PC-3 (cell line): ENCODE results near the gene DELE1. TPM values are rescaled to one million over a fixed set of nuclear protein-coding genes. Genes with fewer than 3 reads are reported as not detected.
A peak's percentile ranks its signal among the peaks of the same experiment; 100 is the strongest.

Experiments used
- ATAC-seq: fragments of 200-7000 bp; cut with Tn5 transposase; 2 replicates; pipeline ENCODE4 v1.9.1; 2020; ENCODE audit warnings: mild to moderate bottlenecking, moderate library complexity
- BruUV-seq: library from RNA; stranded (reverse); fragments of 400-500 nt; replicated peaks from 2 replicates; lab custom pipeline; 2021; lab: Mats Ljungman, UMichigan
- CTCF ChIA-PET: fragments of 300-600 bp; sonication (Branson Sonifier 250); formaldehyde crosslinking; loops from one replicate; lab custom pipeline; 2022; ENCODE audit warnings: antibody characterized with exemption; lab: Charles Lee
- POLR2A ChIA-PET: fragments of 300-600 bp; sonication (Branson Sonifier 250); formaldehyde crosslinking; loops from one replicate; lab custom pipeline; 2022; ENCODE audit warnings: antibody characterized with exemption; ENCODE audit not compliant: unreplicated experiment; lab: Charles Lee
- DNase-seq: peaks from one replicate; pipeline ENCODE4 v3.0.0-alpha.2; 2015
- H2AFZ ChIP-seq: fragments of 300-600 bp; sonication (generic); 2 replicates; pipeline ENCODE4 v1.6.0; 2016; ENCODE audit warnings: antibody characterized with exemption, low read length
- H3F3A ChIP-seq: fragments of 300-600 bp; sonication (generic); one replicate; pipeline ENCODE4 v1.6.0; 2017; ENCODE audit warnings: antibody characterized with exemption, low read length, control low read depth, mild to moderate bottlenecking; ENCODE audit not compliant: unreplicated experiment
- H3K27ac ChIP-seq: fragments of 300-600 bp; sonication (generic); 2 replicates; pipeline ENCODE4 v1.5.1; 2016; ENCODE audit warnings: mild to moderate bottlenecking, low read length
- H3K27me3 ChIP-seq: fragments of 300-600 bp; sonication (generic); 2 replicates; pipeline ENCODE4 v1.6.1; 2016; ENCODE audit warnings: low read length, mixed read lengths
- H3K36me3 ChIP-seq: fragments of 300-600 bp; sonication (generic); 2 replicates; pipeline ENCODE4 v1.6.1; 2016; ENCODE audit warnings: low read depth, mixed run types, low read length, mixed read lengths
- H3K4me1 ChIP-seq: fragments of 300-600 bp; sonication (generic); 2 replicates; pipeline ENCODE4 v1.5.1; 2016; ENCODE audit warnings: low read length; ENCODE audit not compliant: insufficient read depth
- H3K4me2 ChIP-seq: fragments of 300-600 bp; sonication (generic); 2 replicates; pipeline ENCODE4 v1.6.0; 2016; ENCODE audit warnings: low read length
- H3K4me3 ChIP-seq: fragments of 300-600 bp; sonication (generic); 2 replicates; pipeline ENCODE4 v1.5.1; 2016; ENCODE audit warnings: mild to moderate bottlenecking, low read length, mixed read lengths
- H3K79me2 ChIP-seq: fragments of 300-600 bp; sonication (generic); 2 replicates; pipeline ENCODE4 v1.6.1; 2017; ENCODE audit warnings: low read length, mixed read lengths
- H3K9ac ChIP-seq: fragments of 300-600 bp; sonication (generic); 2 replicates; pipeline ENCODE4 v1.6.0; 2016; ENCODE audit warnings: mild to moderate bottlenecking, low read length
- H3K9me2 ChIP-seq: fragments of 300-600 bp; sonication (generic); replicated peaks from 2 replicates; pipeline ENCODE4 v1.6.1; 2016; ENCODE audit warnings: mixed run types, low read length, mixed read lengths
- H3K9me3 ChIP-seq: fragments of 300-600 bp; sonication (generic); 2 replicates; pipeline ENCODE4 v1.6.1; 2016; ENCODE audit warnings: low read length, mixed read lengths
- H4K20me1 ChIP-seq: fragments of 300-600 bp; sonication (generic); 2 replicates; pipeline ENCODE4 v1.6.1; 2016; ENCODE audit warnings: low read length, mixed read lengths
- CTCF ChIP-seq: fragments of 300-600 bp; sonication (generic); conservative IDR thresholded peaks from 2 replicates; pipeline ENCODE4 v1.5.1; 2017; ENCODE audit warnings: antibody characterized with exemption, low read depth, mild to moderate bottlenecking, low read length
- EZH2 ChIP-seq: fragments of 300-600 bp; sonication (generic); IDR thresholded peaks from one replicate; pipeline ENCODE4 v1.6.1; 2017; ENCODE audit warnings: antibody characterized with exemption, mild to moderate bottlenecking, low read length; ENCODE audit not compliant: unreplicated experiment
- EZH2phosphoT487 ChIP-seq: fragments of 300-600 bp; sonication (generic); IDR thresholded peaks from 2 replicates; pipeline ENCODE4 v1.6.1; 2018; ENCODE audit warnings: mild to moderate bottlenecking, antibody characterized with exemption, low read length, borderline replicate concordance
- intact Hi-C: fragments of 100-400 bp; cut with micrococcal nuclease; formaldehyde crosslinking; loops from 2 replicates; pipeline ENCODE4 v1.9.0; 2023
- total RNA-seq: library from RNA; depleted of rRNA; stranded (reverse); fragments of >200 nt; gene quantifications from 2 replicates; pipeline ENCODE4 v1.2.3, GENCODE V29; 2014

Gene DELE1
- total RNA-seq, 1 experiment from 2014 or later = 46.6 TPM

- ChIA-PET CTCF (interaction anchor here (0.5 to 2.2 kb wide), 6 partner anchors 33 to 241 kb away, joined by 3 to 11 read pairs (median 6); no protein-coding TSS in a partner anchor), POLR2A (interaction anchor here (0.7 to 1.3 kb wide), 3 partner anchors 29 to 58 kb away, joined by 5 to 13 read pairs (median 8); partner anchors contain the start of gene DELE1)
- Histone ChIP-seq H3K79me2 (peaks cover 41% of the 10 kb centered on the region), H4K20me1 (no peaks in the 10 kb centered on the region), H3K36me3 (no peaks in the 10 kb centered on the region), H3K9ac (peak overlapping the region; percentile 31; the same call in 1 of the 2 replicates), H3F3A (no peaks in the 10 kb centered on the region), H3K27ac (0 out of 2 replicates have a peak overlapping the region, but pooled peaks have one; percentile 20), H3K9me2 (no peaks in the 10 kb centered on the region), H3K4me3 (peak overlapping the region; percentile 71), H3K27me3 (no peaks in the 10 kb centered on the region), H3K4me1 (peaks cover 9% of the 10 kb centered on the region; the same call in 1 of the 2 replicates), H3K4me2 (peak overlapping the region; percentile 97), H2AFZ (peak overlapping the region; percentile 92), H3K9me3 (no peaks in the 10 kb centered on the region)
- TF ChIP-seq CTCF (peak; percentile 85), EZH2 (no peak), EZH2phosphoT487 (no peak)
- intact Hi-C loops = loop anchor here (1.0 to 10.0 kb wide), 4 partner anchors 30 to 186 kb away; no protein-coding TSS in a partner anchor
- DNase-seq = peak; percentile 93
- ATAC-seq = peak; percentile 63
- BruUV-seq = no TSS peak
Measured at GRCh38 chr5:141878711-141879425, 44.8 kb upstream of the DELE1 start.

DNA sequence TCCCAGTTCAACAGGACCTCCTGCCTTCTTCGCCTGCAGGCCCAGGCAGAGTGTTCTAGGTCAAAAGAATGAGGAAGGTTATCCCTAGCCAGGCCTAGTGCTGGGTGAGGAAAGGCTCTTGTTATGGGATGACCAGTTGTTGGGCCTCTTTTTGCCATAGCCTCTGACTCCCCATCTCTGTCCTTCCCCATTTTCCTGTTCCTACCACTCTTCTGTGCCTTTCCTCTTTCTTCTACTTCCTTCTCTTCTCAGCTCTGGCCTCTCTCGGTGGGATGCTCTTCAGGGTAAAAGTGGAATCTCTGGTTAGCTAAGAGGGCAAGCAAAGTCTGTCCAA is 44.3 kb upstream of the DELE1 start:
- intact Hi-C loops = loop anchor here (1.0 to 10.0 kb wide), 4 partner anchors 30 to 187 kb away; no protein-coding TSS in a partner anchor
- Histone ChIP-seq H3K4me2 (peak overlapping the region; percentile 97; the same call in 1 of the 2 replicates), H3K4me1 (peaks cover 7% of the 10 kb centered on the region; the same call in 1 of the 2 replicates), H3K27me3 (no peaks in the 10 kb centered on the region), H2AFZ (no peak overlapping the region), H3K36me3 (no peaks in the 10 kb centered on the region), H3K9ac (no peak overlapping the region), H3K4me3 (no peak overlapping the region), H3K9me3 (no peaks in the 10 kb centered on the region), H3K9me2 (no peaks in the 10 kb centered on the region), H3F3A (no peaks in the 10 kb centered on the region), H3K79me2 (peaks cover 36% of the 10 kb centered on the region), H4K20me1 (no peaks in the 10 kb centered on the region), H3K27ac (no peak overlapping the region)
- BruUV-seq = no TSS peak
- ChIA-PET POLR2A (no interaction called here), CTCF (interaction anchor here (0.5 to 2.2 kb wide), 5 partner anchors 34 to 187 kb away, joined by 3 to 11 read pairs (median 8); no protein-coding TSS in a partner anchor)
- no peak for DNase-seq
- TF ChIP-seq EZH2phosphoT487 (no peak), CTCF (no peak), EZH2 (no peak)
- no peak for ATAC-seq
